ENCODE data around the gene HUWE1.

DNA sequence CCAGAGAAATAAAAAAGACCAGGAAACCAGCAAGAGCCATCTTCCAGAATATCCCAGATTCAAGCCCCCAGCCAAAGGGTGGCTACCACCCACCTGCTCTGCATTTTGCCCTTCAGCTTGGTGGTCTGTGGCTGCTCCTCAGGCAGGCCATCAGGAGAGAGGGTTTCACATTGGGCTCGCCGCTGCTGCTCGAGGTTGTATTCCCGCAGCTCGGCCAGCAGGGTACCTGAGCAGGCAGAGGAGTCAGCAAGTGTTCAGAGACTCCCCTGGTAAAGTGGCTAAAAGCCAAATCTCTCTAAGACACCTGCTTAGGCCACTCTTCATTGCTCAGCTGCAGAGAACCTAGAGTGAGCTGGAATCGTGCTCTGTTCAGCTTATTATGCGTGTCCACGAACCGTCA, 141.6 kb downstream of the HUWE1 start:
- TF ChIP-seq, protein P1, sequence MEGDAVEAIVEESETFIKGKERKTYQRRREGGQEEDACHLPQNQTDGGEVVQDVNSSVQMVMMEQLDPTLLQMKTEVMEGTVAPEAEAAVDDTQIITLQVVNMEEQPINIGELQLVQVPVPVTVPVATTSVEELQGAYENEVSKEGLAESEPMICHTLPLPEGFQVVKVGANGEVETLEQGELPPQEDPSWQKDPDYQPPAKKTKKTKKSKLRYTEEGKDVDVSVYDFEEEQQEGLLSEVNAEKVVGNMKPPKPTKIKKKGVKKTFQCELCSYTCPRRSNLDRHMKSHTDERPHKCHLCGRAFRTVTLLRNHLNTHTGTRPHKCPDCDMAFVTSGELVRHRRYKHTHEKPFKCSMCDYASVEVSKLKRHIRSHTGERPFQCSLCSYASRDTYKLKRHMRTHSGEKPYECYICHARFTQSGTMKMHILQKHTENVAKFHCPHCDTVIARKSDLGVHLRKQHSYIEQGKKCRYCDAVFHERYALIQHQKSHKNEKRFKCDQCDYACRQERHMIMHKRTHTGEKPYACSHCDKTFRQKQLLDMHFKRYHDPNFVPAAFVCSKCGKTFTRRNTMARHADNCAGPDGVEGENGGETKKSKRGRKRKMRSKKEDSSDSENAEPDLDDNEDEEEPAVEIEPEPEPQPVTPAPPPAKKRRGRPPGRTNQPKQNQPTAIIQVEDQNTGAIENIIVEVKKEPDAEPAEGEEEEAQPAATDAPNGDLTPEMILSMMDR (IDR thresholded peaks at IDR 0.05): no peak
- TF ChIP-seq EP300 (IDR thresholded peaks at IDR 0.05) (no peak), POLR2AphosphoS5 (IDR thresholded peaks at IDR 0.05) (no peak)

Measured in suprapubic skin (tissue), 4 donors.